Stomach (tissue), 9 donors: Measurements from ENCODE around the gene NAT10. TPM values are rescaled to one million over a fixed set of nuclear protein-coding genes. Genes with fewer than 3 reads are reported as not detected.
A peak's percentile ranks its signal among the peaks of the same experiment; 100 is the strongest.

Experiments
- DNase-seq, 2 donors: peaks; one replicate each; pipeline versions ENCODE4 v3.0.0 to v3.0.0-alpha.2; 2013 to 2019
- H3K27ac ChIP-seq, 5 donors: fragments of 200-600 bp in 4 of 5; sonication (generic) in 4 of 5; one replicate each; pipeline ENCODE4 v1.5.1; 2013 to 2019; ENCODE audit warnings: mild to moderate bottlenecking in 1 of 5, moderate library complexity in 1 of 5
- H3K27me3 ChIP-seq, 3 donors: fragments of 200-600 bp; sonication (generic); one replicate each; pipeline ENCODE4 v1.5.1; 2017 to 2019; ENCODE audit warnings: mixed run types in 1 of 3
- H3K36me3 ChIP-seq, 4 donors: fragments of 200-600 bp; sonication (generic); 1 replicate in 3 of 4; 2 replicates in 1 of 4; pipeline ENCODE4 v1.5.1; 2016 to 2019
- H3K4me1 ChIP-seq, 4 donors: fragments of 200-600 bp; sonication (generic); one replicate each; pipeline ENCODE4 v1.5.1; 2016 to 2019
- H3K4me3 ChIP-seq, 4 donors: fragments of 200-600 bp; sonication (generic) in 3 of 4; one replicate each; pipeline ENCODE4 v1.5.1; 2016 to 2019; ENCODE audit warnings: mild to moderate bottlenecking in 1 of 4
- H3K9me3 ChIP-seq, 4 donors: fragments of 200-600 bp; sonication (generic); one replicate each; pipeline ENCODE4 v1.5.1; 2016 to 2019
- EP300 ChIP-seq: sonication (generic); formaldehyde crosslinking; IDR thresholded peaks from one replicate; pipeline ENCODE4 v1.6.1; 2017; ENCODE audit warnings: antibody characterized with exemption
- POLR2A ChIP-seq, 4 donors: fragments of 450-650 bp; IDR thresholded peaks; one replicate each; pipeline ENCODE4 v1.6.1; 2016; ENCODE audit warnings: antibody characterized with exemption in 4 of 4, control low read depth in 2 of 4, mild to moderate bottlenecking in 1 of 4, moderate library complexity in 1 of 4
- POLR2AphosphoS5 ChIP-seq, 3 donors: sonication (generic); formaldehyde crosslinking; IDR thresholded peaks; one replicate each; pipeline ENCODE4 v1.6.1; 2016; ENCODE audit warnings: antibody characterized with exemption in 3 of 3
- WGBS, 5 donors: extraction: QIAGEN DNeasy Blood & Tissue Kit in 3 of 5; methylation state at CpG; one replicate each; pipeline versions ENCODE4 v1.1.5 to v1.1.7; 2013 to 2018; 5-methylcytosine and 5-hydroxymethylcytosine counted together
- intact Hi-C: fragments of 100-400 bp; cut with DNase I; formaldehyde crosslinking; loops from one replicate; pipeline ENCODE4 v1.15.1; 2023; ENCODE audit warnings: low total_unique reads
- polyA plus RNA-seq, 3 donors: library from polyadenylated mRNA; stranded (reverse); fragments of 200-250 nt; gene quantifications; one replicate each; pipeline ENCODE4 v1.2.3, GENCODE V29; 2013
- total RNA-seq, 5 donors: library from RNA; depleted of rRNA; stranded (reverse); fragments of >200 nt; gene quantifications; one replicate each; pipeline versions ENCODE4 v1.1.0 to v1.2.3, GENCODE V29; 2014 to 2016
- TF ChIP-seq, protein P1 (sequence below), 7 experiments: fragments of 450-650 bp in 4 of 7; fragments of 200-600 bp in 3 of 7; sonication (generic) in 3 of 7; IDR thresholded peaks; one replicate each; pipeline ENCODE4 v1.5.1; 2016 to 2019; ENCODE audit warnings: antibody characterized with exemption in 7 of 7, control low read depth in 2 of 7, mild to moderate bottlenecking in 1 of 7
- donor health status: healthy with polysubstance abuse.
- donor health status: Bipolar disorder and iron deficiency.
- donor health status: healthy.

NAT10 gene
- total and polyA plus RNA-seq, 8 donors: 13.0 to 245 (median 25.2) TPM

GRCh38 chr11:34162856-34163255 lies 57.4 kb downstream of the NAT10 start:
- DNase-seq: no peak
- TF ChIP-seq, protein P1, sequence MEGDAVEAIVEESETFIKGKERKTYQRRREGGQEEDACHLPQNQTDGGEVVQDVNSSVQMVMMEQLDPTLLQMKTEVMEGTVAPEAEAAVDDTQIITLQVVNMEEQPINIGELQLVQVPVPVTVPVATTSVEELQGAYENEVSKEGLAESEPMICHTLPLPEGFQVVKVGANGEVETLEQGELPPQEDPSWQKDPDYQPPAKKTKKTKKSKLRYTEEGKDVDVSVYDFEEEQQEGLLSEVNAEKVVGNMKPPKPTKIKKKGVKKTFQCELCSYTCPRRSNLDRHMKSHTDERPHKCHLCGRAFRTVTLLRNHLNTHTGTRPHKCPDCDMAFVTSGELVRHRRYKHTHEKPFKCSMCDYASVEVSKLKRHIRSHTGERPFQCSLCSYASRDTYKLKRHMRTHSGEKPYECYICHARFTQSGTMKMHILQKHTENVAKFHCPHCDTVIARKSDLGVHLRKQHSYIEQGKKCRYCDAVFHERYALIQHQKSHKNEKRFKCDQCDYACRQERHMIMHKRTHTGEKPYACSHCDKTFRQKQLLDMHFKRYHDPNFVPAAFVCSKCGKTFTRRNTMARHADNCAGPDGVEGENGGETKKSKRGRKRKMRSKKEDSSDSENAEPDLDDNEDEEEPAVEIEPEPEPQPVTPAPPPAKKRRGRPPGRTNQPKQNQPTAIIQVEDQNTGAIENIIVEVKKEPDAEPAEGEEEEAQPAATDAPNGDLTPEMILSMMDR (IDR thresholded peaks at IDR 0.05): no peak
- TF ChIP-seq EP300: no peak
- TF ChIP-seq POLR2AphosphoS5 (IDR thresholded peaks at IDR 0.05): no peak
- no peak for TF ChIP-seq POLR2A (IDR thresholded peaks at IDR 0.05)
- H3K27me3 ChIP-seq: no peaks in the 10 kb centered on the region
- 83 to 94% (median 92%) methylated on average over 7 of the region's 7 CpGs; no CpG with 5 or more reads in 1 of the 5 donors for WGBS, 5 donors
- no peak overlapping the region for H3K27ac ChIP-seq
- no peaks in the 10 kb centered on the region for H3K4me1 ChIP-seq
- H3K36me3 ChIP-seq: peaks cover 0 to 52% (median 30%) of the 10 kb centered on the region in 4 donors
- intact Hi-C loops: no loop called here
- no peaks in the 10 kb centered on the region for H3K9me3 ChIP-seq
- H3K4me3 ChIP-seq: no peak overlapping the region

GRCh38 chr11:34165121-34165520 lies 59.7 kb downstream of the NAT10 start:
- Histone ChIP-seq H3K4me3 (no peak overlapping the region), H3K27ac (no peak overlapping the region), H3K4me1 (no peaks in the 10 kb centered on the region), H3K36me3 (peaks cover 0 to 41% (median 19%) of the 10 kb centered on the region in 4 donors), H3K27me3 (no peaks in the 10 kb centered on the region), H3K9me3 (no peaks in the 10 kb centered on the region)
- no peak for TF ChIP-seq POLR2A (IDR thresholded peaks at IDR 0.05)
- TF ChIP-seq EP300: no peak
- TF ChIP-seq POLR2AphosphoS5 (IDR thresholded peaks at IDR 0.05): no peak
- TF ChIP-seq, protein P1 (IDR thresholded peaks at IDR 0.05): no peak
- 86 to 92% (median 90%) methylated on average over 5 to 13 of the region's 13 CpGs for WGBS, 5 donors
- intact Hi-C loops: no loop called here
- no peak for DNase-seq

GRCh38 chr11:34165786-34166555 lies 60.5 kb downstream of the NAT10 start:
- Histone ChIP-seq H3K27ac (no peak overlapping the region), H3K9me3 (no peaks in the 10 kb centered on the region), H3K36me3 (peaks cover 0 to 46% (median 22%) of the 10 kb centered on the region in 4 donors), H3K4me1 (no peaks in the 10 kb centered on the region), H3K27me3 (no peaks in the 10 kb centered on the region), H3K4me3 (no peak overlapping the region)
- intact Hi-C loops: no loop called here
- 60 to 67% (median 65%) methylated on average over 5 to 12 of the region's 12 CpGs for WGBS, 5 donors
- peak in 1 of 2 donors; percentile 20 for DNase-seq
- no peak for TF ChIP-seq EP300
- no peak for TF ChIP-seq POLR2AphosphoS5 (IDR thresholded peaks at IDR 0.05)
- TF ChIP-seq, protein P1 (IDR thresholded peaks at IDR 0.05): no peak
- TF ChIP-seq POLR2A (IDR thresholded peaks at IDR 0.05): no peak

DNA sequence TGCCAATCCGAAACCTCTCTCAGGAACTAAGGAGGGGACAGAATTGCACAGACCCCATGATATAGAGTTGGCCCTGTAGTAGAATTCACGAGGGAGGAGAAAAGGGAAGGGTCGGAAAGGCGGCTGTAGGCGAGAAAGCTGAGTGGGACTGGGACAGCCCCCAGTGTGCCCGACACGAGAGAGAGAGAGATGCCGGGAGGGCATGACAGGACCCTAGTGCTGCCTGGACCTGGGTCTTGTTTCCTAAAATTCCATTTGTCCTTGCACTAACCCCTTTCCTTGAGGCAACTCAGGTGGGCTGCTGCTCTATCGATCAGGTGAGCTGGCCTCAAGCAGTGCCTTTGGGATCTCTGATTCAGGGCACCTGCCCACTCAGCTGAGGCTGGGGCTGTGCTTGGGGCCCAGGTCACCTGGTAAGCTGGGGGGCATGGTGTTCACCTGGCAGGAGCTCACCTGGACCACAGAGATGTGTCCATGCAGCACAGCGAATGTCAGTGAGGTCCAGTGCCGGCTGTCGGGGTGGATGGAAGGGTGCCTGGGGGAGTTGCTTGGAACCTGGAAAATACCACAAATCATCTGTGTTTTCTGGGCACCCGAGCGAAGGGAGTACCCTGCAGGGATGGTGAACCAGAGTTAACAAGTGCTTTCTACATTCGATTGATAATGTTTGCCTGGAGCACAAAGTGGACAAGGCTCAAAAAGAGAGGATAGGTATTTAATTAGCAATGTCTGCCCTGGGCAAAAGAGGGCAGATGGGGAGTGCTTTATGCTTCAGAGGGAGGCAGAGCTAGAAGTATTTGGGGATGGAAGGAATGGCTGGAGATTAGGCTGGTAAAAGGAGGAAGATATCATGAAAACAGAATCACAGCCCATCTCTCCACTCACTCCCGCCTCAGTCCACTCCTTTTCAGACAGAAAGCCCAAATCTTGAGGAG lies 61.6 kb downstream of the NAT10 start:
- WGBS, 5 donors: 95 to 98% (median 96%) methylated on average over 16 of the region's 16 CpGs
- DNase-seq: no peak
- Histone ChIP-seq H3K4me1 (no peaks in the 10 kb centered on the region), H3K36me3 (peaks cover 0 to 37% (median 18%) of the 10 kb centered on the region in 4 donors), H3K27me3 (no peaks in the 10 kb centered on the region), H3K9me3 (no peaks in the 10 kb centered on the region), H3K27ac (no peak overlapping the region), H3K4me3 (no peak overlapping the region)
- intact Hi-C loops: no loop called here
- TF ChIP-seq, protein P1 (IDR thresholded peaks at IDR 0.05): no peak
- no peak for TF ChIP-seq POLR2A (IDR thresholded peaks at IDR 0.05)
- no peak for TF ChIP-seq POLR2AphosphoS5 (IDR thresholded peaks at IDR 0.05)
- no peak for TF ChIP-seq EP300
